ENCODE data around the gene LIMCH1.

DNA sequence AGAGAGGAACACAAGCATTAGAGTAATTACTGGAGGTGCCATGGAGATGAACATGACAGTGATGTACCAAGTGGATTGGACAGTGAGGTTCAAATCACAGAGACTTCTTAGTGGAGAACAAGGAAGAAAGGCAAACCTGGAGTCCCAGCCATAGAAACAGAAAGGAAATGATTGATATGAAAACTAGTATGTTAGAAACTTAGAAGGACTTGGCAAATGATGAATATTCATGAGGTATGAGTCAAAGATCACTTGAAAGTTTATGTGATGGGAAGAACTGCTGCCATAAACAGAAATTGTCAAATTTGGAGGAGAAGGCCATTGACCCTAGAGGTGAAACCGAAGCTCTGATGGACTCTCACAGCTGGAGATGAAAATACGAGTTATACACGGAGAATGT is 122.4 kb downstream of the LIMCH1 start:
- TF ChIP-seq POLR2AphosphoS5 (IDR thresholded peaks at IDR 0.05; ENCODE audit: borderline replicate concordance, low read depth, low read length) (no peak), EZH2 (IDR thresholded peaks at IDR 0.05) (no peak)
